OCI-LY1 (cell line): ENCODE results near the gene GABBR2.

ENCODE experiments used
- EZH2 ChIP-seq: fragments of 200-600 bp; sonication (generic), shearing (Covaris generic); IDR thresholded peaks from 2 replicates; pipeline ENCODE4 v1.8.0; 2017; ENCODE audit warnings: borderline replicate concordance, mixed run types, mild to moderate bottlenecking, antibody characterized with exemption, low read length, moderate library complexity, mixed read lengths
- TF ChIP-seq, protein P1 (sequence below): fragments of 200-600 bp; sonication (generic), shearing (Covaris generic); IDR thresholded peaks from 2 replicates; pipeline ENCODE4 v1.5.1; 2017; ENCODE audit warnings: mild to moderate bottlenecking, antibody characterized with exemption, low read length, moderate library complexity, mixed read lengths

DNA sequence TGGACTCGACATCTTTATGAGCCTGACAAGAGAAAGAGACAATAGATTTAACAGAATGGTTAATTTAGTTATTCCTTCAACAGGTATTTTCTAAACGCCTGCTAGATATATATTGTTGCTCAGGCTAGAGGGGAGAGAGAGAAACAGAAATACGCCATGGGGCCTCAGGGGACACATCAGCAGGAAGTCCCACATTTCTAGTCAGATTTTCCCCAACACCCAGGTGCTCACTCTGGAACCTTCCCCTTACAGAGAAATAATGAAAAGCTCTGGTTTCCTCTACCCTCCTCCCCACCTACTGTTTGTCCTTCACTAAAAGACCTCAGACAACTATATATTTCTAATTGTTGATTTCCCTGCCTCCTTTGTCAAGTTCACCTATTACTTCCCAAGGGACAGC, 323.0 kb downstream of the GABBR2 start:
- no peak for TF ChIP-seq EZH2
- TF ChIP-seq, protein P1, sequence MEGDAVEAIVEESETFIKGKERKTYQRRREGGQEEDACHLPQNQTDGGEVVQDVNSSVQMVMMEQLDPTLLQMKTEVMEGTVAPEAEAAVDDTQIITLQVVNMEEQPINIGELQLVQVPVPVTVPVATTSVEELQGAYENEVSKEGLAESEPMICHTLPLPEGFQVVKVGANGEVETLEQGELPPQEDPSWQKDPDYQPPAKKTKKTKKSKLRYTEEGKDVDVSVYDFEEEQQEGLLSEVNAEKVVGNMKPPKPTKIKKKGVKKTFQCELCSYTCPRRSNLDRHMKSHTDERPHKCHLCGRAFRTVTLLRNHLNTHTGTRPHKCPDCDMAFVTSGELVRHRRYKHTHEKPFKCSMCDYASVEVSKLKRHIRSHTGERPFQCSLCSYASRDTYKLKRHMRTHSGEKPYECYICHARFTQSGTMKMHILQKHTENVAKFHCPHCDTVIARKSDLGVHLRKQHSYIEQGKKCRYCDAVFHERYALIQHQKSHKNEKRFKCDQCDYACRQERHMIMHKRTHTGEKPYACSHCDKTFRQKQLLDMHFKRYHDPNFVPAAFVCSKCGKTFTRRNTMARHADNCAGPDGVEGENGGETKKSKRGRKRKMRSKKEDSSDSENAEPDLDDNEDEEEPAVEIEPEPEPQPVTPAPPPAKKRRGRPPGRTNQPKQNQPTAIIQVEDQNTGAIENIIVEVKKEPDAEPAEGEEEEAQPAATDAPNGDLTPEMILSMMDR = no peak
